Testis (tissue), 2 donors: Measurements from ENCODE around the gene SMCO2.

Source experiments
- POLR2A ChIP-seq: fragments of 450-650 bp; IDR thresholded peaks from one replicate; pipeline ENCODE4 v1.6.1; 2017; ENCODE audit warnings: antibody characterized with exemption, mild to moderate bottlenecking, moderate library complexity
- TF ChIP-seq, protein P1 (sequence below), 3 experiments: fragments of 450-650 bp in 2 of 3; fragments of 200-600 bp in 1 of 3; sonication (generic) in 1 of 3; IDR thresholded peaks; one replicate each; pipeline ENCODE4 v1.5.1; 2016 to 2019; ENCODE audit warnings: antibody characterized with exemption in 3 of 3, mild to moderate bottlenecking in 2 of 3, moderate library complexity in 1 of 3

DNA sequence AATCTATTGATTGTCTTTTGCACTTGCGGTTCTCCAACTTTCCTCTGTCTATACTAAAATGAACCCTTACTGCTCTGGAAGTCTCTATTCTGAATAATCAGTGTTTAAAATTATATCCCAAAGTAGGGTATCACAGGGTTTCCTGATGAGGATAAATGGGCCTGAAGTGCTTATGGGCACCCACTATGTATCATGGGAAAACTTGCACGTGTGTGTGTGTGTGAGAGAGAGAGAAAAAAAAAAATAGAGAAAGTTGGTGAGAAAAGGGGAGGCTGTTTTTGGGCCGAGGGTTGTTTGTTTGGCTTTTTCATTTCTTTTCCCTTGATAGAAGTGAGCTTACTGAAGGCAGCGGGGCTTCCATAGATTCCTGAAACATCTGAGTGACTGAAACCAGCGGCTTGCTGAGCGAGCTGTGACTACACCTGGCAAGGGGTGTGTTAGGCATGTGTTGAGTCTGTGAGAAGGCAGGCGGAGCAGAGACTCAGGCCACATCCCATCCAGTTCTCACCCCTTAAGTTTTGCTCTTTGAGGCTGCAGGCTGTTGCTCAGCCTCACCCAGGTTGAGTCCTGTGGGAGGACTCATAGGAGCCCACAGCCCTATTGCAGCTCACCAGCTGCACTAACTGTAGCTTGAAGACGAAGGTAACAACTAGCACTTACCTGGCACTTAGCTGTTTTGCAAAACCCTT, 94.6 kb downstream of the SMCO2 start:
- TF ChIP-seq, protein P1, sequence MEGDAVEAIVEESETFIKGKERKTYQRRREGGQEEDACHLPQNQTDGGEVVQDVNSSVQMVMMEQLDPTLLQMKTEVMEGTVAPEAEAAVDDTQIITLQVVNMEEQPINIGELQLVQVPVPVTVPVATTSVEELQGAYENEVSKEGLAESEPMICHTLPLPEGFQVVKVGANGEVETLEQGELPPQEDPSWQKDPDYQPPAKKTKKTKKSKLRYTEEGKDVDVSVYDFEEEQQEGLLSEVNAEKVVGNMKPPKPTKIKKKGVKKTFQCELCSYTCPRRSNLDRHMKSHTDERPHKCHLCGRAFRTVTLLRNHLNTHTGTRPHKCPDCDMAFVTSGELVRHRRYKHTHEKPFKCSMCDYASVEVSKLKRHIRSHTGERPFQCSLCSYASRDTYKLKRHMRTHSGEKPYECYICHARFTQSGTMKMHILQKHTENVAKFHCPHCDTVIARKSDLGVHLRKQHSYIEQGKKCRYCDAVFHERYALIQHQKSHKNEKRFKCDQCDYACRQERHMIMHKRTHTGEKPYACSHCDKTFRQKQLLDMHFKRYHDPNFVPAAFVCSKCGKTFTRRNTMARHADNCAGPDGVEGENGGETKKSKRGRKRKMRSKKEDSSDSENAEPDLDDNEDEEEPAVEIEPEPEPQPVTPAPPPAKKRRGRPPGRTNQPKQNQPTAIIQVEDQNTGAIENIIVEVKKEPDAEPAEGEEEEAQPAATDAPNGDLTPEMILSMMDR (IDR thresholded peaks at IDR 0.05), result no peak
- TF ChIP-seq POLR2A, result no peak
